Fibroblast of lung (primary cell): ENCODE results near the gene CDKN2D. TPM values are rescaled to one million over a fixed set of nuclear protein-coding genes. Genes with fewer than 3 reads are reported as not detected.

ENCODE experiments used
- DNase-seq, 2 donors: peaks; one replicate each; pipeline versions ENCODE4 v3.0.0 to v3.0.0-alpha.2; 2010; ENCODE audit warnings: low read depth in 2 of 2
- H2AFZ ChIP-seq: 2 replicates; pipeline ENCODE4 v1.5.1; 2012; ENCODE audit warnings: low read length, control low read depth, inconsistent platforms
- H3K27ac ChIP-seq: 2 replicates; pipeline ENCODE4 v1.5.1; 2011; ENCODE audit warnings: low read length, control low read depth; ENCODE audit not compliant: insufficient read depth
- H3K27me3 ChIP-seq: 2 replicates; pipeline ENCODE4 v1.5.1; 2011; ENCODE audit warnings: mild to moderate bottlenecking, low read length; ENCODE audit not compliant: control insufficient read depth, insufficient read depth
- H3K36me3 ChIP-seq: 2 replicates; pipeline ENCODE4 v1.5.1; 2011; ENCODE audit warnings: low read length; ENCODE audit not compliant: control insufficient read depth, insufficient read depth
- H3K4me1 ChIP-seq: 2 replicates; pipeline ENCODE4 v1.5.1; 2011; ENCODE audit warnings: low read length; ENCODE audit not compliant: control insufficient read depth, insufficient read depth; ENCODE audit errors: extremely low read depth
- H3K4me2 ChIP-seq: 2 replicates; pipeline ENCODE4 v1.5.1; 2011; ENCODE audit warnings: low read length, control low read depth; ENCODE audit not compliant: insufficient read depth; ENCODE audit errors: extremely low read depth
- H3K4me3 ChIP-seq, 4 experiments: fragments of 200-600 bp in 1 of 4; sonication (generic) in 1 of 4; replicated peaks in 1 of 4; 2 replicates each; pipeline ENCODE4 v1.5.1; 2011 to 2016; ENCODE audit warnings: low read length in 4 of 4, low read depth in 3 of 4, mild to moderate bottlenecking in 3 of 4, control low read depth in 2 of 4, inconsistent platforms in 1 of 4, mixed read lengths in 1 of 4; ENCODE audit not compliant: insufficient read depth in 1 of 4; ENCODE audit errors: control extremely low read depth in 1 of 4
- H3K79me2 ChIP-seq: 2 replicates; pipeline ENCODE4 v1.5.1; 2012; ENCODE audit warnings: mild to moderate bottlenecking, low read length, inconsistent platforms; ENCODE audit not compliant: control insufficient read depth, insufficient read depth
- H3K9ac ChIP-seq: 2 replicates; pipeline ENCODE4 v1.5.1; 2011; ENCODE audit warnings: mild to moderate bottlenecking, low read length, control low read depth; ENCODE audit not compliant: insufficient read depth
- H3K9me3 ChIP-seq: 2 replicates; pipeline ENCODE4 v1.5.1; 2012; ENCODE audit warnings: low read depth, low read length; ENCODE audit not compliant: control insufficient read depth, insufficient read depth
- H4K20me1 ChIP-seq: 2 replicates; pipeline ENCODE4 v1.5.1; 2011; ENCODE audit warnings: low read length; ENCODE audit not compliant: control insufficient read depth, insufficient read depth; ENCODE audit errors: extremely low read depth
- EZH2 ChIP-seq: IDR thresholded peaks from 2 replicates; pipeline ENCODE4 v1.5.1; 2012; ENCODE audit warnings: low read length, control low read depth, mild to moderate bottlenecking; ENCODE audit errors: missing control alignments
- polyA plus RNA-seq, 2 donors: library from polyadenylated mRNA; depleted of rRNA in 1 of 2; stranded (reverse) in 1 of 2; unstranded in 1 of 2; fragments of >200 nt; gene quantifications; 2 replicates each; pipeline ENCODE4 v1.2.1, GENCODE V29; 2011 to 2012; ENCODE audit warnings: missing spikeins in 1 of 2
- total RNA-seq: library from RNA; depleted of rRNA; stranded (reverse); fragments of >200 nt; gene quantifications from 2 replicates; pipeline ENCODE4 v1.2.1, GENCODE V29; 2014
- TF ChIP-seq, protein P1 (sequence below), 2 donors: IDR thresholded peaks in 1 of 2; conservative IDR thresholded peaks in 1 of 2; 1 replicate in 1 of 2; 2 replicates in 1 of 2; pipeline ENCODE4 v1.5.1; 2011 to 2012; ENCODE audit warnings: low read length in 2 of 2, control low read depth in 1 of 2, inconsistent platforms in 1 of 2, low read depth in 1 of 2, mild to moderate bottlenecking in 1 of 2

The CDKN2D gene
- total and polyA plus RNA-seq, 2 donors (not counting 1 experiment from before 2014, with no cell fraction given), result 9.7 to 10.7 TPM

DNA sequence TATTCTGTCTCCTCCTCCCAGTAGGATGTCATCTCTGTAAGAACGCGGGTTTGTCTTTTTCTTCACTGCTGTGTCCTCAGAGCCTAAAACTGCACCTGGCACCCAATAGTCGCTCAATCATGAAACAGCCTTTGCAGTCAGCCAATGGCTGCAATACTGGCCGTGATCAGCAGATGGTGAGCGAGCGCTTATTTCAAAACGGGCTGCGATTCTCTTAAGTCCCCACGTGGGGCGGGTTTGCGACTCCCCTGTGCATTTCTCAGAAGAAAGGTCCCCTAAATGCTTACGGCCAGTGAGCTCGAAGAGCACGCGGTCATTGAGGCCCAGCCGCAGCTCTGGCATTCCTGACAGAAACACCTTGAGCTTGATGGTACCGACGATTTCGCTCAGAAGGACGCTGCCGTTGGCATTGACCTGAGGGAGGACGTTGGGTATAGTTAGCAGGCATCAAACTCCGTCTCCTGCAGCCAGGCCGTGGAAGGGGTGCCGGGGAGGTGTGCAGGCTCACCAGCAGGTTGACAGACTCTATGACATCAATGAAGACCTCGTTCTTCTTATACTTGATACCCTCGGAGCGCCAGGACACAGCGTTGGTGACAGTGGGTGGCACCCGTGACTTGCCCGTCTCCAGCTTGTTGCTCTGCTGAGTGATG lies 12.3 kb upstream of the CDKN2D start:
- TF ChIP-seq, protein P1, sequence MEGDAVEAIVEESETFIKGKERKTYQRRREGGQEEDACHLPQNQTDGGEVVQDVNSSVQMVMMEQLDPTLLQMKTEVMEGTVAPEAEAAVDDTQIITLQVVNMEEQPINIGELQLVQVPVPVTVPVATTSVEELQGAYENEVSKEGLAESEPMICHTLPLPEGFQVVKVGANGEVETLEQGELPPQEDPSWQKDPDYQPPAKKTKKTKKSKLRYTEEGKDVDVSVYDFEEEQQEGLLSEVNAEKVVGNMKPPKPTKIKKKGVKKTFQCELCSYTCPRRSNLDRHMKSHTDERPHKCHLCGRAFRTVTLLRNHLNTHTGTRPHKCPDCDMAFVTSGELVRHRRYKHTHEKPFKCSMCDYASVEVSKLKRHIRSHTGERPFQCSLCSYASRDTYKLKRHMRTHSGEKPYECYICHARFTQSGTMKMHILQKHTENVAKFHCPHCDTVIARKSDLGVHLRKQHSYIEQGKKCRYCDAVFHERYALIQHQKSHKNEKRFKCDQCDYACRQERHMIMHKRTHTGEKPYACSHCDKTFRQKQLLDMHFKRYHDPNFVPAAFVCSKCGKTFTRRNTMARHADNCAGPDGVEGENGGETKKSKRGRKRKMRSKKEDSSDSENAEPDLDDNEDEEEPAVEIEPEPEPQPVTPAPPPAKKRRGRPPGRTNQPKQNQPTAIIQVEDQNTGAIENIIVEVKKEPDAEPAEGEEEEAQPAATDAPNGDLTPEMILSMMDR (conservative IDR thresholded peaks at IDR 0.05 in 1 of 2, IDR thresholded peaks at IDR 0.05 in 1 of 2; ENCODE audit: low read depth in 1 of 2, low read length in 2 of 2), result peak; percentile 98 to 100
- TF ChIP-seq EZH2, result no peak
- no peaks in the 10 kb centered on the region for H4K20me1 ChIP-seq
- H3K9ac ChIP-seq, result no peak overlapping the region
- H3K27me3 ChIP-seq, result peaks cover 2% of the 10 kb centered on the region
- peak; percentile 84 to 91 for DNase-seq
- H3K4me3 ChIP-seq, result no peak overlapping the region
- peak overlapping the region; percentile 87 for H2AFZ ChIP-seq
- no peaks in the 10 kb centered on the region for H3K79me2 ChIP-seq
- H3K9me3 ChIP-seq, result no peaks in the 10 kb centered on the region
- H3K4me1 ChIP-seq, result peaks cover 3% of the 10 kb centered on the region
- H3K36me3 ChIP-seq, result no peaks in the 10 kb centered on the region
- H3K27ac ChIP-seq, result no peak overlapping the region
- H3K4me2 ChIP-seq, result peak overlapping the region; percentile 51

GRCh38 chr19:10577951-10578350 lies 9.2 kb upstream of the CDKN2D start:
- peaks cover 3% of the 10 kb centered on the region for H3K4me1 ChIP-seq
- H4K20me1 ChIP-seq, result no peaks in the 10 kb centered on the region
- H2AFZ ChIP-seq, result no peak overlapping the region
- H3K4me2 ChIP-seq, result no peak overlapping the region
- no peaks in the 10 kb centered on the region for H3K27me3 ChIP-seq
- H3K27ac ChIP-seq, result no peak overlapping the region
- no peaks in the 10 kb centered on the region for H3K36me3 ChIP-seq
- H3K79me2 ChIP-seq, result no peaks in the 10 kb centered on the region
- H3K4me3 ChIP-seq, result no peak overlapping the region
- no peak overlapping the region for H3K9ac ChIP-seq
- DNase-seq, result no peak
- TF ChIP-seq EZH2, result no peak
- H3K9me3 ChIP-seq, result no peaks in the 10 kb centered on the region

GRCh38 chr19:10575011-10575716 lies 6.4 kb upstream of the CDKN2D start:
- Histone ChIP-seq H3K79me2 (no peaks in the 10 kb centered on the region), H3K9ac (no peak overlapping the region), H3K4me3 (no peak overlapping the region), H3K36me3 (no peaks in the 10 kb centered on the region), H3K4me2 (no peak overlapping the region), H4K20me1 (no peaks in the 10 kb centered on the region), H3K4me1 (no peaks in the 10 kb centered on the region), H3K27ac (no peak overlapping the region), H3K27me3 (no peaks in the 10 kb centered on the region), H2AFZ (no peak overlapping the region), H3K9me3 (no peaks in the 10 kb centered on the region)
- TF ChIP-seq EZH2, result no peak
- TF ChIP-seq, protein P1 (conservative IDR thresholded peaks at IDR 0.05 in 1 of 2, IDR thresholded peaks at IDR 0.05 in 1 of 2; ENCODE audit: low read depth in 1 of 2, low read length in 2 of 2), result no peak
- DNase-seq, result no peak
